ENCODE results near the gene ZNF277. TPM values are rescaled to one million over a fixed set of nuclear protein-coding genes. Genes with fewer than 3 reads are reported as not detected.

Gene ZNF277
- total RNA-seq, 1 experiment from 2014 or later = 21.3 TPM

DNA sequence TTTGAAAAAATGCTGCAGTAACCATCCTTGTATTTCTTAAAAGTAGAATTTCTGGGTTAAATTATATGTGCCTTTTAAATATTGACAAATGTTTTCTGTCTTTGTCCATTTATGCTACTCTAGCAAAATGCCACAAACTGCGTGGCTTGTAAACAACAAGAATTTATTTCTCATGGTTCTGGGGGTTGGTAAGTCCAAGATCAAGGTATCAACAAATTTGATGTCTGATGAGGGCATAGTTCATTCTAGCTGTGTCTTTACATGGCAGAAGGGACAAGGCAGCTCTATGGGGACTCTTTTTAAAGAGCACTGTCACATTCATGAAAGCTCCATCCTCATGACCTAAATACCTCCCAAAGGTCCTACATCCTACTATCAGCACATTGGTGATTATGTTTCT, 27.7 kb downstream of the ZNF277 start:
- peaks cover 0 to 4% of the 10 kb centered on the region in 2 experiments; a peak in 1 of 4 replicates for H3K4me1 ChIP-seq (ENCODE audit: control insufficient read depth in 1 of 2, insufficient read depth in 2 of 2, low read length in 2 of 2)
- H3K27me3 ChIP-seq (ENCODE audit: insufficient read depth, low read length) = no peaks in the 10 kb centered on the region
- no peak for ATAC-seq
- no peaks in the 10 kb centered on the region for H3K36me3 ChIP-seq (ENCODE audit: control insufficient read depth in 1 of 2, insufficient read depth in 2 of 2, low read length in 2 of 2)
- H3K9me2 ChIP-seq (ENCODE audit: insufficient read depth) = no peaks in the 10 kb centered on the region
- intact Hi-C loops (cut with micrococcal nuclease) = no loop called here
- no peak overlapping the region for H2AFZ ChIP-seq (ENCODE audit: low read depth, low read length, poor library complexity, severe bottlenecking)
- no peak overlapping the region for H3K9ac ChIP-seq (ENCODE audit: low read length)
- H3K27ac ChIP-seq (ENCODE audit: low read depth, low read length) = no peak overlapping the region
- BruUV-seq (replicated peaks) = no TSS peak
- ChIA-PET RAD21 (ENCODE audit: low non-redundant PET in 1 of 2, low total read pairs in 2 of 2, uncharacterized antibody in 2 of 2, unreplicated experiment in 2 of 2) (no interaction called here), CTCF (no interaction called here), POLR2A (no interaction called here)
- no peak overlapping the region for H3K4me3 ChIP-seq (replicated peaks in 1 of 2; ENCODE audit: low read depth in 1 of 2, low read length in 2 of 2)
- no peak for DNase-seq (ENCODE audit: low read depth, low spot score)
- H3K4me2 ChIP-seq (ENCODE audit: low read length) = no peak overlapping the region
- no peak for TF ChIP-seq POLR2AphosphoS5 (IDR thresholded peaks at IDR 0.05; ENCODE audit: low read depth, low read length)
- no peak for TF ChIP-seq SP1 (IDR thresholded peaks at IDR 0.05; ENCODE audit: low read depth)
- TF ChIP-seq TCF7L2 (IDR thresholded peaks at IDR 0.05; ENCODE audit: borderline replicate concordance, extremely low read depth, insufficient read depth, insufficient read length) = no peak
- TF ChIP-seq, protein P1, sequence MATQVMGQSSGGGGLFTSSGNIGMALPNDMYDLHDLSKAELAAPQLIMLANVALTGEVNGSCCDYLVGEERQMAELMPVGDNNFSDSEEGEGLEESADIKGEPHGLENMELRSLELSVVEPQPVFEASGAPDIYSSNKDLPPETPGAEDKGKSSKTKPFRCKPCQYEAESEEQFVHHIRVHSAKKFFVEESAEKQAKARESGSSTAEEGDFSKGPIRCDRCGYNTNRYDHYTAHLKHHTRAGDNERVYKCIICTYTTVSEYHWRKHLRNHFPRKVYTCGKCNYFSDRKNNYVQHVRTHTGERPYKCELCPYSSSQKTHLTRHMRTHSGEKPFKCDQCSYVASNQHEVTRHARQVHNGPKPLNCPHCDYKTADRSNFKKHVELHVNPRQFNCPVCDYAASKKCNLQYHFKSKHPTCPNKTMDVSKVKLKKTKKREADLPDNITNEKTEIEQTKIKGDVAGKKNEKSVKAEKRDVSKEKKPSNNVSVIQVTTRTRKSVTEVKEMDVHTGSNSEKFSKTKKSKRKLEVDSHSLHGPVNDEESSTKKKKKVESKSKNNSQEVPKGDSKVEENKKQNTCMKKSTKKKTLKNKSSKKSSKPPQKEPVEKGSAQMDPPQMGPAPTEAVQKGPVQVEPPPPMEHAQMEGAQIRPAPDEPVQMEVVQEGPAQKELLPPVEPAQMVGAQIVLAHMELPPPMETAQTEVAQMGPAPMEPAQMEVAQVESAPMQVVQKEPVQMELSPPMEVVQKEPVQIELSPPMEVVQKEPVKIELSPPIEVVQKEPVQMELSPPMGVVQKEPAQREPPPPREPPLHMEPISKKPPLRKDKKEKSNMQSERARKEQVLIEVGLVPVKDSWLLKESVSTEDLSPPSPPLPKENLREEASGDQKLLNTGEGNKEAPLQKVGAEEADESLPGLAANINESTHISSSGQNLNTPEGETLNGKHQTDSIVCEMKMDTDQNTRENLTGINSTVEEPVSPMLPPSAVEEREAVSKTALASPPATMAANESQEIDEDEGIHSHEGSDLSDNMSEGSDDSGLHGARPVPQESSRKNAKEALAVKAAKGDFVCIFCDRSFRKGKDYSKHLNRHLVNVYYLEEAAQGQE (IDR thresholded peaks at IDR 0.05; ENCODE audit: low read depth) = no peak
- no peak for TF ChIP-seq JUND (IDR thresholded peaks at IDR 0.05)
- TF ChIP-seq EZH2 (IDR thresholded peaks at IDR 0.05) = no peak
- no peak for TF ChIP-seq CBX3 (IDR thresholded peaks at IDR 0.05; ENCODE audit: low read depth)
- TF ChIP-seq SRF (IDR thresholded peaks at IDR 0.05; ENCODE audit: low read depth) = no peak
- no peak for TF ChIP-seq ZNF274 (IDR thresholded peaks at IDR 0.05; ENCODE audit: low read depth, low read length)
- TF ChIP-seq RAD21 (IDR thresholded peaks at IDR 0.05; ENCODE audit: low read depth) = no peak
- no peak for TF ChIP-seq CEBPB (IDR thresholded peaks at IDR 0.05; ENCODE audit: low read depth)
- TF ChIP-seq POLR2A (IDR thresholded peaks at IDR 0.05; ENCODE audit: borderline replicate concordance, extremely low read depth, insufficient read depth, insufficient read length) = no peak
- no peak for TF ChIP-seq EGR1 (IDR thresholded peaks at IDR 0.05; ENCODE audit: low read depth)
- TF ChIP-seq, protein P2, sequence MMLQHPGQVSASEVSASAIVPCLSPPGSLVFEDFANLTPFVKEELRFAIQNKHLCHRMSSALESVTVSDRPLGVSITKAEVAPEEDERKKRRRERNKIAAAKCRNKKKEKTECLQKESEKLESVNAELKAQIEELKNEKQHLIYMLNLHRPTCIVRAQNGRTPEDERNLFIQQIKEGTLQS (IDR thresholded peaks at IDR 0.05) = no peak
- peaks cover 3% of the 10 kb centered on the region; the same call in 1 of the 2 replicates for H3K79me2 ChIP-seq (ENCODE audit: insufficient read depth, low read length)
- H3K9me3 ChIP-seq (ENCODE audit: control insufficient read depth in 1 of 2, insufficient read depth in 1 of 2, low read depth in 1 of 2, low read length in 2 of 2) = no peaks in the 10 kb centered on the region
- no peaks in the 10 kb centered on the region for H4K20me1 ChIP-seq (ENCODE audit: insufficient read depth)

Measured in HCT116 (cell line).